ENCODE data around the gene MYL2.

DNA sequence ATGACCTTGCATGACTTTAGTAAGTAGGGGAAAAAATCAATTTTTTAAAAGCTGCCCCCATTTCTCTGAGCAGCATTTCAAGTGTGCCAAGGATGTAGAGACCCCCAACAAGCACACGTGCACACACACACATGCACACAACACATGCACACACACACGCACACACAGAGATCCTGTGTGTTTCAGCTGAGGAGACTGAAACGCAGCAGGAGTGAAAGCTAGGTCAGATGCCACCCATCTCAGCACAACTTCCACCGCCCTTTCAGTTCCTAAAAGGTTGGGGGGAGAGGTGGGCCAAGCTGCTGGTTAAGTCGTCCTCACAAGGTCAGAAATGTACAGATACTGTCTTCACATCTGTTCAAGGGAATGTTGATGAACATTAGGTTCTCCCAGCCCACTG lies 13.9 kb downstream of the MYL2 start:
- TF ChIP-seq, protein P1, sequence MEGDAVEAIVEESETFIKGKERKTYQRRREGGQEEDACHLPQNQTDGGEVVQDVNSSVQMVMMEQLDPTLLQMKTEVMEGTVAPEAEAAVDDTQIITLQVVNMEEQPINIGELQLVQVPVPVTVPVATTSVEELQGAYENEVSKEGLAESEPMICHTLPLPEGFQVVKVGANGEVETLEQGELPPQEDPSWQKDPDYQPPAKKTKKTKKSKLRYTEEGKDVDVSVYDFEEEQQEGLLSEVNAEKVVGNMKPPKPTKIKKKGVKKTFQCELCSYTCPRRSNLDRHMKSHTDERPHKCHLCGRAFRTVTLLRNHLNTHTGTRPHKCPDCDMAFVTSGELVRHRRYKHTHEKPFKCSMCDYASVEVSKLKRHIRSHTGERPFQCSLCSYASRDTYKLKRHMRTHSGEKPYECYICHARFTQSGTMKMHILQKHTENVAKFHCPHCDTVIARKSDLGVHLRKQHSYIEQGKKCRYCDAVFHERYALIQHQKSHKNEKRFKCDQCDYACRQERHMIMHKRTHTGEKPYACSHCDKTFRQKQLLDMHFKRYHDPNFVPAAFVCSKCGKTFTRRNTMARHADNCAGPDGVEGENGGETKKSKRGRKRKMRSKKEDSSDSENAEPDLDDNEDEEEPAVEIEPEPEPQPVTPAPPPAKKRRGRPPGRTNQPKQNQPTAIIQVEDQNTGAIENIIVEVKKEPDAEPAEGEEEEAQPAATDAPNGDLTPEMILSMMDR (IDR thresholded peaks at IDR 0.05): no peak
- no peak for TF ChIP-seq POLR2A (IDR thresholded peaks at IDR 0.05)

Data from thyroid gland (tissue), 4 donors.